GM06990 (cell line): Measurements from ENCODE around the gene WDR93.

Experiments
- DNase-seq: peaks from one replicate; pipeline ENCODE4 v3.0.0-alpha.2; 2011; ENCODE audit not compliant: insufficient read length; ENCODE audit errors: extremely low read depth
- H3K27me3 ChIP-seq: replicated peaks from 2 replicates; pipeline ENCODE4 v1.6.0; 2011; ENCODE audit warnings: low read length; ENCODE audit not compliant: control insufficient read depth, insufficient read depth
- H3K36me3 ChIP-seq: 2 replicates; pipeline ENCODE4 v1.5.1; 2011; ENCODE audit warnings: low read length; ENCODE audit not compliant: control insufficient read depth, insufficient read depth
- H3K4me3 ChIP-seq: replicated peaks from 2 replicates; pipeline ENCODE4 v1.5.1; 2011; ENCODE audit warnings: low read depth, mild to moderate bottlenecking, control low read depth, low read length
- TF ChIP-seq, protein P1 (sequence below): IDR thresholded peaks from 2 replicates; pipeline ENCODE4 v1.5.1; 2011; ENCODE audit warnings: low read length, control low read depth, mild to moderate bottlenecking, inconsistent platforms; ENCODE audit not compliant: insufficient read depth, poor library complexity, severe bottlenecking

WDR93 gene

DNA sequence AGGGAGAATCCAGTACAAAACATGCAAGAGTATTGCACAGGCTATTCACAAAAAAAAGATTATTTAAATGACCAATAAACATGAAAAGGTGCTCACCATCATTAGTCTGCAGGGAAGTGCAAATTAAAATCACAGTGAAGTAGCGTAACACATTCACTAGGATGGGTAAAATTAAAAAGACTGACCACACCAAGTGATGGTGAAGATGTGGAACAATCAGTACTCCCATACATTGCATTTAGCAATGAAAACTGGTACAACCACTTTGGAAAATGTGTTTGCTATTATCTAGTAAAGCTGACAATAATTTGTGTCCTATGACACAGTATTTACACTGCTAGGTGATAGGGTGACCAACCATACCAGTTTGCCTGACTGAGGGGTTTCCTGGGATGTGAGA lies 34.0 kb downstream of the WDR93 start:
- Histone ChIP-seq H3K36me3 (no peaks in the 10 kb centered on the region), H3K4me3 (no peak overlapping the region), H3K27me3 (no peaks in the 10 kb centered on the region; the same call in 1 of the 2 replicates)
- TF ChIP-seq, protein P1, sequence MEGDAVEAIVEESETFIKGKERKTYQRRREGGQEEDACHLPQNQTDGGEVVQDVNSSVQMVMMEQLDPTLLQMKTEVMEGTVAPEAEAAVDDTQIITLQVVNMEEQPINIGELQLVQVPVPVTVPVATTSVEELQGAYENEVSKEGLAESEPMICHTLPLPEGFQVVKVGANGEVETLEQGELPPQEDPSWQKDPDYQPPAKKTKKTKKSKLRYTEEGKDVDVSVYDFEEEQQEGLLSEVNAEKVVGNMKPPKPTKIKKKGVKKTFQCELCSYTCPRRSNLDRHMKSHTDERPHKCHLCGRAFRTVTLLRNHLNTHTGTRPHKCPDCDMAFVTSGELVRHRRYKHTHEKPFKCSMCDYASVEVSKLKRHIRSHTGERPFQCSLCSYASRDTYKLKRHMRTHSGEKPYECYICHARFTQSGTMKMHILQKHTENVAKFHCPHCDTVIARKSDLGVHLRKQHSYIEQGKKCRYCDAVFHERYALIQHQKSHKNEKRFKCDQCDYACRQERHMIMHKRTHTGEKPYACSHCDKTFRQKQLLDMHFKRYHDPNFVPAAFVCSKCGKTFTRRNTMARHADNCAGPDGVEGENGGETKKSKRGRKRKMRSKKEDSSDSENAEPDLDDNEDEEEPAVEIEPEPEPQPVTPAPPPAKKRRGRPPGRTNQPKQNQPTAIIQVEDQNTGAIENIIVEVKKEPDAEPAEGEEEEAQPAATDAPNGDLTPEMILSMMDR: no peak
- no peak for DNase-seq

GRCh38 chr15:89725064-89725463 lies 34.5 kb downstream of the WDR93 start:
- Histone ChIP-seq H3K4me3 (no peak overlapping the region), H3K36me3 (no peaks in the 10 kb centered on the region), H3K27me3 (no peaks in the 10 kb centered on the region; the same call in 1 of the 2 replicates)
- DNase-seq: no peak
- TF ChIP-seq, protein P1: no peak

GRCh38 chr15:89728254-89728653 lies 37.6 kb downstream of the WDR93 start:
- DNase-seq: no peak
- H3K4me3 ChIP-seq: no peak overlapping the region
- H3K27me3 ChIP-seq: no peaks in the 10 kb centered on the region
- H3K36me3 ChIP-seq: no peaks in the 10 kb centered on the region
- TF ChIP-seq, protein P1: no peak

- Histone ChIP-seq H3K36me3 (no peaks in the 10 kb centered on the region), H3K27me3 (no peaks in the 10 kb centered on the region; the same call in 1 of the 2 replicates), H3K4me3 (no peak overlapping the region)
- TF ChIP-seq, protein P1: no peak
- DNase-seq: no peak
Observed at GRCh38 chr15:89731275-89731674, 40.7 kb downstream of the WDR93 start.

DNA sequence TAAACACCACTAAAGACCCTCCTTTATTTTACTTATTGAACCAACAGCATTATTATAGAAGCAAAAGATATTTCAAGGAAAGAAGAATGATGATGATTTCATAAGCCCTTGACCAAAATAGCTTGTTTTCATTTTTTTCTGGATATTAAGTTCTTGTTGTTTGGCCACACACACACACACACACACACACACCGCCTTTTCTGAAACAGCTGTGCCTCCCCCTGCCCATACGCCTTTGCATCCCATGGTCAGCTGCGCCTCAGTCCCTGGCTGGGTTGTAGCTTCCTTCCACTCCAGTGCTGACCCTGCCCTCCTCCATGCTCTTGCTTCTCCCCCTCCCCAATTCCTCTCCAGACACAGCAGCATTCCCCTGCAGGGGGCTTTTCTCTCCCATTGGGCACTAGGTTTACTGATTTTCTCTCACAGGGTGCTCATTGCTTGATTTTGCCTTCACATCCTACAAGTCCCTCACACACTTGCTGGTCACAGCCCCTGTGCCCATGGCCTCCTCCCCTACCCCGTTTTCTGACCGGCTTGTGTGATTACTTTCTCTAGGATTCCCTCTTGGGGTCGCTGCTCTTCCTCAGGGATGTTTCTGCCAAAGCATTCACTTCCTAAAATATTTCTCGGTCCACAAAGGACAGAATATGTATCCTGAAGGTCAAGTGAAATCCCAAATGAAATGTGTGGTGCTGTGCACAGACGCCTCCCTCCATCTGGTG lies 42.0 kb downstream of the WDR93 start:
- H3K27me3 ChIP-seq: no peaks in the 10 kb centered on the region; the same call in 1 of the 2 replicates
- H3K36me3 ChIP-seq: no peaks in the 10 kb centered on the region
- H3K4me3 ChIP-seq: no peak overlapping the region
- TF ChIP-seq, protein P1: no peak
- no peak for DNase-seq

GRCh38 chr15:89735773-89736172 lies 45.2 kb downstream of the WDR93 start:
- no peak for DNase-seq
- TF ChIP-seq, protein P1: no peak
- Histone ChIP-seq H3K27me3 (no peaks in the 10 kb centered on the region; the same call in 1 of the 2 replicates), H3K4me3 (no peak overlapping the region), H3K36me3 (no peaks in the 10 kb centered on the region)
